UCSD-AML1 (cell line): Measurements from ENCODE around the gene CMSS1.

Experiments
- DNase-seq: peaks from one replicate; lab custom pipeline; 2025; ENCODE audit not compliant: unreplicated experiment; lab: John Stamatoyannopoulos, UW

Gene CMSS1

DNA sequence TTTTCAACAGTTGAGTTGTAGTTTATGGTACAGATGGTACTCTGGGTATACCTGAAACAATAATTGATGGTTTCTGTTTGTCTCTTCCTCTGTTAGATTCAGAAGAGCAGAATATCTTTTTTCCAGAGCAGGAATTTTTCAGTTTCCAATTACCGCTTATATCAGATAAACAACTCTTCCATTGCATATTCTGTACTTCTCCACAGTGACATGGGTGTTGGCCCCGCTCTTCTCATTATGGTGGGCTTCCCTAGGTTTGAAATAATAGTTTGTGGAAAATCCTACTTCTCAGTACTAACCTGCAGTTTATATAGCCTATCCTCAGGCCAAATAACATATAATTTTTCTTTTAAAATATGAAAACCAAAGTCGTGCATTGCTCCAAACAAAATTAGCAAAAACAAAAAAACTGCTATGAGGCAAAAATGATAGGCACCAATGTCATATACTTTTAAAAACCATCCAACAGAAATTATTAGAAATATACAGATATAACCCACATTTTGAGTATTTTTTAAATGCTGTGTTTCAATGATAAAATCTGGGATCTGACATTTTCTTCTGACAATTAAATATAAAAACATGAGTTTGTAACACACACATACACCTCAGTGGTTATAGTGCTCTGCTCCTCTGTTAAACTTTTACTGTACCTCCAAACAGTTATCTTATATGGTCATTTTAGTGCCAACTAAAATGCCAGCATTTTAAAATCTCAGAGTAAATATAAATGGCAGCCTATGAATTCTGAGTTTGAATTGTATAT is 56.8 kb downstream of the CMSS1 start:
- DNase-seq, result no peak

- DNase-seq, result no peak
Observed at GRCh38 chr3:99875581-99875928, 57.9 kb downstream of the CMSS1 start.

DNA sequence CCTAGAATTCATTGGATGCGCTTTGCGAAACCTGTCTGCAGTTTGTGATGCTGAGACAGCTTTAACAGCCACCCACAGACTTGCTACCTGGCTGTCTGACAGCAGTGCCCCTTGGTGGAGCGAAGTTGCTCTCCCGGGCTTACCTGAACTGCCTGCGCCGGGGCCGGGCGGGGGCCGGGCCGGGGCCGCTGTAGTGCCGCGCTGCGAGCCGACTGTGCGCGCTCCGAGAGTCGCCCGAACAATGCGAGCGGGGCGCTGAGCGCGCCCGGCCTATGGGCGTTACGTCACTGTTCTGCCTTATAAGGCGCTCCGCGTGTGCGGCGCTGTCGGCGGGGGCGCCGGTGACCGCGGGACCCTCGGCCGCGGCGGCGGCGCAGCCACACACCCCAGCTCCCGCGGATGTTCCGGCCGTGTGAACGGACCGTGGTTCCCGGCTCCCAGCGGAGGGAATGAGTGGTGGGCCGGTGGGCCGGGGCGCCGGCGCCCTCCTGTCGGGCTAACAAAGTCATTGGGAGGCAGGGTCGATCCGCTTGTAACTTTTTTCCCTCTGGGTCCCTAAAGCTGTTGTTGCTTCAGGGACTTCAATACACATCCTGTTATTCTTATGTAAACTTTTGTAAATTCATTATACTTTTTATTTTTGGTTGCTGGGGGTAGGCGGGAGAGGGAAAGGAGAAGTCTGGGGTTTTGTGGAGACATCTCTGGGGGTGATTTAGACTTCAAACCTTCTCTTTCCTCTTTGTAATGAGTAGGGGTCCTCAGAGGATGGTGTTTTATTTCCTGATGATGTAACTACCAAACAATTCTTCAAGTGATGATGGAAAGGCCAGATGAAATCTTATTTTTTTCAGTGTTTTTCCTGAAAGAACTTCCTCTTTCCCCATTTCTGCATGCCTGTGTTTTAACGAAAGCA is 58.5 kb downstream of the CMSS1 start:
- DNase-seq, result peak; percentile 84

GRCh38 chr3:99877031-99877579 is 59.4 kb downstream of the CMSS1 start:
- DNase-seq, result no peak

DNA sequence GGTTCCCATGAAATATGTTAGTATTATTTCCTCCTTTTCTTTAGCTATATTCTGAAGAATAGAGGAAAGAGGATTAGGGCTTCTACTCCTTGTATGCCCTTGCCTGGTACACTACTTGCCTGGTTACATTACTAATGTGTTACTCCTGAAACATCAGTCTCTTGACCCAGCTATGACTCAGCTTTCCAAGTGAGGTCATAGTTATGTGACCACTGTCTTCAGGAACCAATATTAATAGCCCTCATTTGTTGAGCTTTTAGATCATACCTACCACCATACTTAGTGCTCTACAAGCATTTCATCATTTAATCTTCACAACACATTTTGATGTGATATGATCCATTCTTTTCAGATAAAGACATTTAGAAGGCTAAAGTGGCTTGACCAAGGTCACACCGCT is 60.3 kb downstream of the CMSS1 start:
- no peak for DNase-seq

DNA sequence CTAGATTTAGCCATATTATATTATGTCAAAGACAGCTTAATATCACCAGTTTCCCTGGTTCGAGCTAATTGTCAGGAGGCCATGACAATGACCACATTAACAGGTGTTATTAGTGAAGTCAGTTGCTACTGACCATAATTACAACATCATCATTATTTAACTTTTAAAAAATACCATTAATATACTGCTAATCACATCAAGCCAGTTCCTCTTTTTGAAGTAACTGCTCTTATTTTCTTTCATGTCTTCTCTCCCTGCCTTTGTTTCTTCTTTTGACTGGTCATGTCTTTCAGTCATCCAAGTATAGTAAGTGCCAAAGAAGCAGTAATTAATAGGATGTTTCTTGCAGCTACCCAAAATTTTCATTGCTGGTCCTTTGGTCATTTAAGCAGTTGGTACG is 61.6 kb downstream of the CMSS1 start:
- DNase-seq, result no peak

DNA sequence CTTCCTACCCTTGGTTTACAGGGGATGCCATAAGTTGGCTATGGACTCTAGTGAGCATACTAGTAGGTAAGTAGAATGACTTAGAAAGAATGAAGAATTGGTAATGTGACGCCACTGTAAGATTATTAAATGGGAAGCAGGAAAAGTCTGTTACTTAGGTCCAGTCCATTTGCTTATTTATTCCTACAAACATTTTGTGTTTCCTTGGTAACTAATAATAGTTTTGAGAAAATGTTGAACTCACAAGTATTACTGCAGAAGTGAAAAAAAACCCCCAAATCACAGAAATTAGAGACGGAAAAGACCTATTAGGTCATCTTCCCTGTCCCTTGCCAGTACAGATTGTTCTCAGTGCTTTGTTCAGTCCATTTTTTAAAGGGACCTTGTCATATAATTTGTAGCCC is 63.5 kb downstream of the CMSS1 start:
- no peak for DNase-seq

DNA sequence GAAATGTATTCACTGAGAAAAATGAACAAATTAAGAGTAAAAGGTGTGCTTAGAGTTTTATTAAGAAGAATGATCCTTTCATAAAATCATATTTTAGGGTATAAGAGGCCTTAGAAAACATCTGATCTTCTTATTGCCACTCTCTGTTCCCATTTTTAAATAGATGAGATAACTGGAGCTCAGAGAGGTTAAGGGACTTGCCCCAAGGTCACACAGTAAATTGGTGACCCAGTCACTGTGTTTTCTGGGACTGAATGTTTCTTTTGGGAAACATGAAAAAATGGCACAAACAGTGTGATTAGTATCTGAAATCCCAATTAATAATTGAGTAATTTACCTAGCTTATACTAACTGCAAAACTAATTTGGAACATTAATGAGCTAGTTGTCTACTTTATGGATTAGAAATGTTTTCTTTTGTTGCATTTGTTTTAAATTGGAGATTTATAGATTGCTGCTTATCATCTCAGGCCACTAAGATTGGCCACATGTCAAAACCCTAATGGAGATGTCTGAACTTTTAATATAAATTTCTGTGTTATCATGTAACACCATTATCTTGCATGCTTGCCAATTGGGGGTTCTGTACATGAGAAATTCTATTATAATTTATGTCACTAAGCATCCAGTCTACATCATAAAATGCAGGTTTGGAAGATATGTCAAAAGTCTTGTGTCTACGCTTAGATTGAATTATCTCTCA is 64.9 kb downstream of the CMSS1 start:
- DNase-seq, result no peak

DNA sequence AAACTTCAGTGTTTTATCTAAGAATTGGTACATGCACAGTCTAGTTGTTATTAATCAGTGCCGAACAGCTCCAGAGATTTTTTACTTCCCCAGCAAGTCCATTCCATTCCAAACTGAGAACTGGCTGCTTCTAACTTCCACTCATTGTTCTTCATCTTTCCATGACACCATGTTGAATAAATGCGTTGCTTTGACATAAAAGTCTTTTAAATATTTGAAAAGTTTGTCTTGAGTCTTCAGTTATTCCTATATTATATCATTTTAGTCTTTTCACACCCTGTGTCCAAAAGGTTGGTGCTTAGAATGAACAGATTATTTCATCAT is 65.4 kb downstream of the CMSS1 start:
- no peak for DNase-seq

DNA sequence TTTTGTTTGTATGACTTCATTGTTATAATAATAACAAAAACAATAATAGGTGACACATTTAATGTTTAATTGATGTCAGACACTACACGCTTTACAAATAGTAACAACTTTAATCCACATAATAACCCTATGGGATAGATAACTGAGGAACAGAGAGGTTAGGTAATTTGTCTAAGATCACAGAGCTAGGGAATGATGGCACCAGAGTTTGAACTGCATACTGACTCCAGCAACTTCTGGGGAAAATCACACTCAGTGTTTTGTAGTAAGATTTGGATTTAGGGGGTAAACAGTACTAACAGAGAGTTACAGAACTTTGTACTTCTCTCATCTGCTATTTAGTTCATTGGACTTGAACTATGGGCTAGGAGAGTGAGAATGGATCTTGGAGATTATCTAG is 66.0 kb downstream of the CMSS1 start:
- no peak for DNase-seq

GRCh38 chr3:99884484-99884883 is 66.8 kb downstream of the CMSS1 start:
- DNase-seq, result no peak

DNA sequence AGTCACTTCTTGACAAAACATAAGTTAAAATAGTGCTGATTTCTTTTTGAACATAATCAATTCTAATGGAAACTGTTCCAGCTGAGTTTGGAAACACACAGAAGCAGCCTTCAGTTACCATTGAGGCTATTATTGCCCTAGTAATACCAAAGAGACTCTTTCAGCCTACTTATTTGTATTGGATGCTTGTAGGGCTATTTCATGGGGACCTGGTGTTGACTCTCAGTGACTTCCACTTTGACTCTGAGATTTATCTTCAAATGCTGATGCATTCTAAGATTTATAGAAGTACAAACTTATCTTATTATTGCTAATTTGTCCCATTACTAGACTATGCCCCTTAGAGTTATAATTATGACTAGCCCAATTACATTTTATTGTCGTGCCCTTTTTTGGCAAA is 67.4 kb downstream of the CMSS1 start:
- no peak for DNase-seq

- no peak for DNase-seq
Observed at GRCh38 chr3:99885851-99886250, 68.2 kb downstream of the CMSS1 start.

GRCh38 chr3:99891610-99892285 is 74.1 kb downstream of the CMSS1 start:
- no peak for DNase-seq

DNA sequence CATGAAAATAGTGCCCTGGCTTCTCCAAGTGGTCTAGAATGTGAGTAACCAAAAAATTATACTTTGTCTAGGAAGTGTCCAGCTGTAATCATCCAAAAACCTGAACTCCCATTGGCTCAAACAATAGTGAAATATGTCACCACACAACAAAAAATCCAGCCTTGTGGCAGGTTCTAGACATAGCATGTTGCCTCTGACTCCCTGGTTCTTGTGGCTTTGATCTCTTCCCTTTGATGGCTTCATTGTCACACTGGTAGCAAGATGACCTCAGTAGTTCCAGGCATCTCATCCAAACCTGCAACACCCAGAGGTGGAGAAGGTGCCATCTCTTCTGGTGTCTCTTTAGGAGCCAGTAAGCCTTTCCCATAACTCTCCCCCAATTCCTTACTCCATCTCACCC is 74.7 kb downstream of the CMSS1 start:
- DNase-seq, result no peak

- DNase-seq, result no peak
Observed at GRCh38 chr3:99895131-99895696, 77.6 kb downstream of the CMSS1 start.

GRCh38 chr3:99895703-99896441 is 78.2 kb downstream of the CMSS1 start:
- no peak for DNase-seq

DNA sequence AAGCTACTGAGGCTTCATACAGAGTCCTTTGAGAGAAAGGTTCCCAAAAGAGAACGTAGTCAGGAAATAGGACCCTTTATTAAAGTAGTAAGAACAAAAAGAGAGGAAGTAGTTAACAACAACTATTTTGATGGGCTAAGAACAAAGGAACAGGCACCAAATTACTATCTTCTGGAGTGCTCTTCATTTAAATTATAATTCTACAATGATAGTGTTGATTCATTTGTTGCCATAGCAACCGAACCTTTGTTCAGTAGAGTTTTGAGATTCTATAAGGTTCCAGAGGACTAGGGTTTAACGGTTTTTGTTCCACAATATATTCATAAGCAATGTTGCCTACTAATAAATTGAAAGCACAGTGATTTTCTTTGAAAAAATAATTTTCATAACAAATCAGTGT is 78.8 kb downstream of the CMSS1 start:
- DNase-seq, result no peak

GRCh38 chr3:99899603-99900002 is 81.9 kb downstream of the CMSS1 start:
- DNase-seq, result no peak

GRCh38 chr3:99900248-99900647 is 82.6 kb downstream of the CMSS1 start:
- DNase-seq, result no peak
